EH (cell line): ENCODE measurements around the gene SETMAR.
"Not testable (repeated sequence)": the region's sequence is repeated elsewhere in the genome, so short reads cannot be mapped to it uniquely, and the experiment has no call there.

Source experiments
- DNase-seq: peaks from one replicate; pipeline ENCODE4 v3.0.0-alpha.2; 2015; ENCODE audit warnings: low read depth

SETMAR gene

DNA sequence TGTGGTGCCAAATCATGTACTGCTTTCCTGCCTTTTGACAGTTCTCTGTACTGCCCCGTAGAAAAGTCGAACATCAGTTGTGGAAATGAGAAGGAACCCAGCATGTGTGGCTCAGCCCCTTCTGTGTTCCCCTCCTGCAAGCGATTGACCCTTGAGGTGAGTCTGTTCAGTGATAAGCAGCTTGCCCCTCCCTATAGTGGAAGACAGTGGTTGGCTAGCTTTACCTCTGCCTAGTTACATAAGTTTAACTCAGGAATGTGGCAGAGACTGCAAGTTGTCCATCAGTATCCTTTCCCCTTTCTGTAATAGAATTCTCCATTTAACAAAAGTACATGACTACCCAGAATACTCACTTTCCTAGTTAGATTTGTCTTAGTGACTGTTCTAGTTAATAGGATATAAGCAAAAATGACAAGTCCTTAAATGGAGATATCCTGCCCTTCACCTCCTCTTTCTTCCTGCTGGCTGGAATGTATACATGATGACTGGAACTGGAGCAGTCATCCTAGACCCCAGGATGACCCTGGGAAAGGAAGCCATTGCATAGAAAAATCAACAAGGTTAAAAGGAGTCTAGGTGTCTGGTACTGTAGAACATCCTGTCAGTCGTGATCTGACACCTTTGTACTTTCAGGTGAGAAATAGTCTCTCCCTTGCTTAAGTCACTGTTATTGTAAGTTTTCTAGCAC is 10.6 kb downstream of the SETMAR start:
- DNase-seq, result peak; percentile 49

DNA sequence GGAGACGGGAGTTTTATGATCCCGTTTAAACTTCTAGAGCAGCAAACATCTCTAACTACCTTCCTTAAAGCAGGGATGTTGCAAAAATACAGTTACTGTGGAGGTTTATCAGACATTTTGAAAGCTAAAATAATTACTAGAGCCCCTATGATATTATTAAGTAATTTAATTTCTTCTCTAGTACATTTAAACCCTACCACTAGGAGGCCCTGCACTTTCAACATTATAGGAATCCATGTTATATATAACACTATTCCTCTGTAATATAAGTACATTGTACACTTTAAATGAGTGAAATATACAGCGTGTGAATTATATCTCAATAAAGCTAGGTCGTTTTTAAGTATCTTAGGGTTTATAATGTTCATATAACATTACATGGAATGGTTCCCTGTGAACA is 11.5 kb downstream of the SETMAR start:
- no peak for DNase-seq

DNA sequence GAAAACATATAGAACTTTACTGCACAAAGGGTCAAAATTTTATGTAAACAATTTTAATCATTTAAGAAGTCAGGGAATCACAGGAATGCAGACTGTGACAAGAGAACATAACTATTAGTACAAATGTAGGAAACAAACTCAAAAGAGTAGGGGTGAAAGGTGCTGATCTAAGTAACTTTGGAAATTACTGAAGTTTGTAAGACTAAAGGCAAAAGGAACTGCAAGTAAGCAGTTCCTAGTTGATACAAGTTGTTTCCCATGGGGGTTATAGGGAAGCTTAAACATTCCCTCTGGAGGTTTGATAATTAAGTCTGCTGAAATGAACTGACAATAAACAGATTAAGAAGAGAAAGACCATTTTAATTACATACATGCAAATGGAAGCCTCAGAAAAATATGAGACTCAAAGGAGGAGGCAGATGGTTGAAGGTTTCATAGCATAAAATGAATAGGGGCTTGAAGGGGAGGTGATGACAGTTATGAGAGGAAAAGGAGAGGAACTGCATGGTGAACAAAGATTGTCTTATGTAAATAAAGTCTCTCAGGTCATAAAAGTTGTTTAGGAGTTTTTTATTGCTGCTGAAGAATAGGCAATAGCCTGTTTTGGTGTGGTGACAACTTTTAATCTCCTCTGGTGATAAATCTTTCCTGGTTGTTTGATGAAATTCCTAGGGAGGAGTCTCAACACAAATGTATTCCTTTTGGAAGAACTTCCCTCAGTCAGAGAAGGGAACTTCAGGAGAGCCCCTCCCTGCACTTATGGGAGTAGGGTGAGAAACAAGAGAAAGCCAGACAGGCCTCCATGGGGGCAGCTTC is 17.1 kb downstream of the SETMAR start:
- DNase-seq, result no peak

DNA sequence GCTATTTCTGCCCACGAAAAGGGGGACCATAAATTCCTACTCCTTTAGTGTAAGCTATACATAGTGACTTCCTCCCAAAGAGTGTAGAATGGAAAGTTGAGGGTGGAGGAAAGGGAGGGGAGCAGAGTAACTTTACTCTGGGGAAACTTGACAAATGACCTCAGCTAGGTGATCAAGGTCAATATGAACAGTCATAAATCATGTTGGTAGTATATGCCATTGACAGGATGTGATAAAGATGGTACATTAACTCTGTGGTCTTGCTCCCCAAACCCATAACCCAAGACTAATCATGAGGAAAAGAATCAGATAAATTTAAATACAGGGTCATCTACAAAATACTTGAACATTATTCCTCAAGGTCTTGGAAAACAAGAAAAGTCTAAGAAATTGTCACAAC is 18.6 kb downstream of the SETMAR start:
- DNase-seq, result no peak

- peak; percentile 71 for DNase-seq
These were observed 19.5 kb downstream of the SETMAR start for GRCh38 chr3:4322635-4323034.

DNA sequence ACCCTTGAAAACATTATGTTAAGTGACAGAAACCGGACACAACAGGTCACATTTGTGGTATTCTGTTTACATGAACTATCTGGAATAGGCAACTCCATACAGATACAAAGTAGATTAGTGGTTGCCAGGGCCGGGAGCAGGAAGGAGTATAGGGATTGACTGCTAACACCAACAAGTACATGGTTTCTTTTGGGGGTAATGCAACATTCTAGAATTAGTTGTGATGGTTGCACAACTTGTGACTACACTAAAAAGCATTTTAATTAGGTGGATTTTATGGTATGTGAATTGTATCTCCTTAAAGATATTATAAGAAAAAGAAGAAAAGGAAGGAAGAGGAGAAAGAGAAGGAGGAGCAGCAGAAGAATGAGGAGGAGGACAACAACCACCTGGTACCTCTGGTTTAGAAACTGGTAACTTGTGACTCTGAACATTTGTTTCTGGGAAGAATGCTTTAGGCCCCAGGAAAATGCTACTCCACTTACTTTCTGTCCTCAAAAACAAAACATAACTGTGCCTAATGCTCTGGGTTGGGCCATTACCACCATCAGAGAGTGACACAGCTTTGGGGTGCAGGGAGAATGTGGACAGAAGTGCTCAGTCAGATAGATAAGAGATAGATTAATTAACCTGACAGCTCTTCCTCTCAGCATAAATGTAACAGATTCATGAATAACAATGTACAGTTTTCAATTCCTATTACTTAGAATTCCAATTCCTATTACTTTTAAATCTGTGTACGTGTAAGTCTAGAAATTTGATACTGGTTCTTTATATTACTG is 20.3 kb downstream of the SETMAR start:
- DNase-seq, result peak; percentile 46

DNA sequence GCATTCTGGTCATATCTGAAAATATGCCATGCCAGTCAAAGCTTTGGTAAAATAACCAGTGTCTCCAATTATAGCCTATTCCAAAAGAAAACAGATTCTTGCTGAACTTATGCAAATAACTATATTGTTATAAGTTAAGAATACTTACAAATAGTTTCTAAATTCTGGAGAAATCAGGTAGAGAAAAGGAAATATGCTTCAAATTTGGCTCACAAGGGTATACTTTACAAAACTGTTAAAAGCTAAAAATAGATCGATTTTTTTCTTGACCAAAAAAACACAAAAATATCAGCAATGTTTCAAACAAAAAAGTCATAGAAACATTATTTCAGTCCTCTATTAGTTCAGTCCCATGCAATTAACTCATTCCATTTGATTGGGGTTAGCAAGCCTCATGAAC is 23.7 kb downstream of the SETMAR start:
- no peak for DNase-seq

- DNase-seq, result not testable (repeated sequence)
These were observed 26.6 kb downstream of the SETMAR start for GRCh38 chr3:4329806-4330205.

GRCh38 chr3:4332111-4332510 is 28.9 kb downstream of the SETMAR start:
- DNase-seq, result no peak

DNA sequence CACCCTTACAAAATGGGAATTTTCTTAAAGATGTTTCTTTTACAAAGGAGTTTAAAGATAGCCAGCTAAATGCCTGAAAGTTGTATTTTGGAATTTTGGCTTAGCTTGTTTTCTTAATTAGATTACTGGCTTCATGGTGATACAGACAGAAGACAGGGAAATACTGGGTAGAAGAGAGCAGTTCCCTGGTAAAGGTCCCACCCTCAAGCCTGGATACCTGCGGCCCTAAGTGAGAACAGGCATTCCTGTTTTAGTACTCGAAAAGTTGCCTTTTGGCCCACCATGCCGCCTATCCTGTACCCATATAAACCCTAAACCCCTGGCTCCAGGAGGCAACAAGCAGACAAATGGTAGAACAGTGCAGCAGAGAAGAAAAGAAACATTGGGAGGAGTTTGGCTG is 29.4 kb downstream of the SETMAR start:
- no peak for DNase-seq

GRCh38 chr3:4332991-4333390 is 29.8 kb downstream of the SETMAR start:
- no peak for DNase-seq

DNA sequence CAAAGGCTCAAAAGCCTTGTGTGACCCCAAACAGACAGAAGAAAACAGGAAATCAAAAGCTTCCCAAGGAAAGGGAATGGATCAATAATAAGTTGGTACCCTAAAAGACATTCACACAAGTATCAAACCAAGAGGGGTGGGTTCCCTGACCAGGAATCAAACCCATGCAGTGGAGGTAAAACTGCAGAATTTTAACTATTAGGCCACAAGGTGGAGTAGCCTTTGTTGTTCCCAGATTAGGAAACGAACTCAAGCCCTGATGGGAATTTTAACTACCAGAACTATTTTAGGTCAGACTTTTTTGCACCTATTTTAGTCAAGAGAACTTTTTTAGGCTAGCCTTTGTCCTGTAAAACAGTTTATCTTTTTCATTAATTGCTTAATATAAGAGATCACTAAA is 31.4 kb downstream of the SETMAR start:
- DNase-seq, result no peak

- no peak for DNase-seq
These were observed 32.8 kb downstream of the SETMAR start for GRCh38 chr3:4335840-4336562.

GRCh38 chr3:4336850-4337546 is 33.8 kb downstream of the SETMAR start:
- DNase-seq, result no peak

DNA sequence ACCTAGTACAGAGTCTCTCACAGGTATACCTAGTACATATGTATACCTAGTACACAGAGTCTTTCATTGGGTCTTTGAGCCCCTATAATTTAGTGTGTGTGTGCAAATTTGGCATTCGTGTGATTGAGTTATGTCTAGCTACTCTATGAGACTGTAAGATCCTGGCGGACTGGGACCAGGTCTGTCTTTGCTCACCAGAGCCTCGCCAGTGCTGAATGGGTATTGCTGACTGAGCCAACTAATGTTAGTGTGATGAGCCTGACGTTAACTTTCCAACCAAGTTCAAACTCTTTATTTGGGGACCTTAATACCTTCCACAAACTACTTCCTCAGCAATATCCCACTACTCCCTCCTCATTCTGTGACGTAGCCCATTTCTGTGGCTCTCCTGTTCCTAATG is 35.6 kb downstream of the SETMAR start:
- DNase-seq, result no peak

GRCh38 chr3:4340077-4340410 is 36.9 kb downstream of the SETMAR start:
- DNase-seq, result no peak

GRCh38 chr3:4340411-4341335 is 37.5 kb downstream of the SETMAR start:
- no peak for DNase-seq

DNA sequence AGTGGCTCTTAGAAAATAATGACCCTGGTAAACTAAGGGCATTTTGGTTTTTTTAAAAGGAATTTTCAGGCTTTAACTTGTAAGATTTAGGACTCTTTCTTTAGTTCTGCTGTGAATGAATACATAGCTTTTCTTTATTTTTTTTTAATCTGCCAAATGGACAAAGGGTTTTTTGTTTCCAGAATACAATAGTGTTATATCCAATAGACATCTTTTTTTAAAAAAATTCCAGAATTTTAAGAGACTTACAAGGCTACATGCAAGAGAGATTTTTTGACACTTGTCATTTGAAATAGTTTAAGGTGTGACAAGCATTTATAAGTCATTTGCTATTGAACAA is 38.1 kb downstream of the SETMAR start:
- DNase-seq, result no peak

GRCh38 chr3:4343258-4343657 is 40.1 kb downstream of the SETMAR start:
- DNase-seq, result peak; percentile 64

GRCh38 chr3:4350789-4351163 is 47.6 kb downstream of the SETMAR start:
- peak; percentile 63 for DNase-seq
